Astrocyte of the cerebellum (primary cell): ENCODE measurements around the gene ZNF615.
A peak's percentile ranks its signal among the peaks of the same experiment; 100 is the strongest.
"Not testable (repeated sequence)": the region's sequence is repeated elsewhere in the genome, so short reads cannot be mapped to it uniquely, and the experiment has no call there.

Experiments
- DNase-seq: peaks from one replicate; pipeline ENCODE4 v3.0.0-alpha.2; 2011; ENCODE audit warnings: low read depth
- H3K4me3 ChIP-seq: 2 replicates; pipeline ENCODE4 v1.5.1; 2011; ENCODE audit warnings: mild to moderate bottlenecking, low read depth, low read length, moderate library complexity
- CTCF ChIP-seq: IDR thresholded peaks from 2 replicates; pipeline ENCODE4 v1.5.1; 2012; ENCODE audit warnings: low read length, low read depth, moderate library complexity, mild to moderate bottlenecking; ENCODE audit errors: missing control alignments
- in situ Hi-C: cut with HindIII; loops from 2 replicates; pipeline ENCODE4 v1.10.0; 2017; ENCODE audit warnings: low sequenced_read_pairs

Gene ZNF615

GRCh38 chr19:52007806-52008557 is at the start of gene ZNF615:
TSS of gene ZNF615 (minus strand) at chr19:52008211. CDS start at chr19:52003711, 4,500 bp downstream.
- in situ Hi-C loops, result no loop called here

GRCh38 chr19:52056480-52056879 is 48.5 kb upstream of the ZNF615 start:
- in situ Hi-C loops, DNase-seq, H3K4me3 ChIP-seq: not testable (repeated sequence)

More at GRCh38 chr19:52007806-52008557, at the start of gene ZNF615:
- TF ChIP-seq CTCF, result no peak
- DNase-seq, result peak; percentile 65
- H3K4me3 ChIP-seq, result peak within 1 kb of the TSS; percentile 89

GRCh38 chr19:52051736-52052135 is 43.7 kb upstream of the ZNF615 start:
- H3K4me3 ChIP-seq, DNase-seq, in situ Hi-C loops: not testable (repeated sequence)

- no peak for TF ChIP-seq CTCF
These were observed 40.8 kb upstream of the ZNF615 start, which contains the start of gene ZNF432 for GRCh38 chr19:52048555-52049501. TSS of gene ZNF432 (minus strand) at chr19:52048838. CDS start at chr19:52046868, 1,970 bp downstream.

GRCh38 chr19:52039169-52039568 is 31.2 kb upstream of the ZNF615 start:
- no peak for TF ChIP-seq CTCF
- DNase-seq, result no peak
- in situ Hi-C loops, result no loop called here
- no peak overlapping the region for H3K4me3 ChIP-seq

More at GRCh38 chr19:52048555-52049501, 40.8 kb upstream of the ZNF615 start, which contains the start of gene ZNF432:
- DNase-seq, result peak; percentile 89
- in situ Hi-C loops, result no loop called here
- H3K4me3 ChIP-seq, result peak within 1 kb of the TSS; percentile 61

GRCh38 chr19:52034051-52034728 is 26.2 kb upstream of the ZNF615 start:
- DNase-seq, result no peak
- no peak overlapping the region for H3K4me3 ChIP-seq
- no peak for TF ChIP-seq CTCF
- in situ Hi-C loops, result no loop called here

GRCh38 chr19:52028780-52029123 is 20.7 kb upstream of the ZNF615 start:
- H3K4me3 ChIP-seq, result peak overlapping the region; percentile 59
- in situ Hi-C loops, result no loop called here
- no peak for DNase-seq
- no peak for TF ChIP-seq CTCF
